Measurements from ENCODE around the gene C19orf33.
A peak's percentile ranks its signal among the peaks of the same experiment; 100 is the strongest.

The C19orf33 gene

DNA sequence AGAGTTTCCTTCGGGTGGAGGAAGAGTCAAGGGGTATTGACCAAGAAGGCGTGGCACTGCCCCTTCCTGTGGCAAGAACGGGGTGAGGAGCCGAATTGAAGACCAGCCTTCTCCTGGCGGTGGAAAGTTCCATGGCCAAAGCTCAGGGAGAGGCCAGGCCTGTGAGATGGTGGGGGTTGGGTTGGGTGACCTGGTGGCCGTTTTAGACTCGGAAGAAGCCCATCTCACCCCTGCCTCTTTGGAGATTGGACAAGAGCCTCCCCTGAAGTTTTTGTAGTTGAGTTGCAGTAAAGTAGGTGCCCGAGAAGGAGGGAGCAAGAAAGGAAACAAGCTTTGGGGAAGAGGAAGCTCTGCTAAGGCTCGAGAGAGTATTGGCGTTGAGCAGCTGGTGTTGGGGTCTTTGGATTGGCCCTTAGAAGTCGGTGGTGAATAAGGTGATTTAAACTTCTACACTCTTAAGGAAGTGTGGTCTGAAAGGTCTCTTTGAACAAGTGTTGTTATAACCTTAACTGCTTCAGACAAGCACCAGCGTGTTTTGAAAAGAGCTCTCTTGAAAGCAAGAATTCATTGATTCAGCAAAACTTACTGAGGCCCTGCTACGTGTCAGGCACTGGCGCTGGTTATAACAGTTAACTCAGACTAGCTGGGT, 38.7 kb upstream of the C19orf33 start:
- peak overlapping the region; percentile 98 for H3K9ac ChIP-seq (ENCODE audit: low read depth, low read length, poor library complexity, severe bottlenecking)
- H3K4me2 ChIP-seq (ENCODE audit: low read depth, low read length, poor library complexity, severe bottlenecking): peak overlapping the region; percentile 99
- H3K79me2 ChIP-seq (ENCODE audit: insufficient read depth, low read length): peaks cover 54% of the 10 kb centered on the region

GRCh38 chr19:38265921-38266429, 38.1 kb upstream of the C19orf33 start:
- Histone ChIP-seq H3K4me3 (ENCODE audit: low read length, poor library complexity, severe bottlenecking) (peak overlapping the region; percentile 88), H3K4me2 (ENCODE audit: low read depth, low read length, poor library complexity, severe bottlenecking) (peak overlapping the region; percentile 99), H3K27me3 (ENCODE audit: insufficient read depth, low read length, poor library complexity, severe bottlenecking) (no peaks in the 10 kb centered on the region), H3F3A (ENCODE audit: low read depth) (peaks cover 11% of the 10 kb centered on the region), H2AFZ (ENCODE audit: low read length) (no peak overlapping the region), H3K79me2 (ENCODE audit: insufficient read depth, low read length) (peaks cover 60% of the 10 kb centered on the region), H3K4me1 (ENCODE audit: insufficient read depth, low read length, poor library complexity, severe bottlenecking) (peaks cover 59% of the 10 kb centered on the region), H3K36me3 (ENCODE audit: insufficient read depth, low read length) (no peaks in the 10 kb centered on the region), H4K20me1 (ENCODE audit: insufficient read depth, low read length, poor library complexity, severe bottlenecking) (peaks cover 36% of the 10 kb centered on the region), H3K9me2 (replicated peaks; ENCODE audit: low read depth, low read length) (no peaks in the 10 kb centered on the region), H3K9ac (ENCODE audit: low read depth, low read length, poor library complexity, severe bottlenecking) (peak overlapping the region; percentile 98), H3K9me3 (ENCODE audit: insufficient read depth, low read depth, low read length) (no peaks in the 10 kb centered on the region)
- TF ChIP-seq EZH2phosphoT487 (IDR thresholded peaks at IDR 0.05; ENCODE audit: borderline replicate concordance): no peak
- TF ChIP-seq, protein P1, sequence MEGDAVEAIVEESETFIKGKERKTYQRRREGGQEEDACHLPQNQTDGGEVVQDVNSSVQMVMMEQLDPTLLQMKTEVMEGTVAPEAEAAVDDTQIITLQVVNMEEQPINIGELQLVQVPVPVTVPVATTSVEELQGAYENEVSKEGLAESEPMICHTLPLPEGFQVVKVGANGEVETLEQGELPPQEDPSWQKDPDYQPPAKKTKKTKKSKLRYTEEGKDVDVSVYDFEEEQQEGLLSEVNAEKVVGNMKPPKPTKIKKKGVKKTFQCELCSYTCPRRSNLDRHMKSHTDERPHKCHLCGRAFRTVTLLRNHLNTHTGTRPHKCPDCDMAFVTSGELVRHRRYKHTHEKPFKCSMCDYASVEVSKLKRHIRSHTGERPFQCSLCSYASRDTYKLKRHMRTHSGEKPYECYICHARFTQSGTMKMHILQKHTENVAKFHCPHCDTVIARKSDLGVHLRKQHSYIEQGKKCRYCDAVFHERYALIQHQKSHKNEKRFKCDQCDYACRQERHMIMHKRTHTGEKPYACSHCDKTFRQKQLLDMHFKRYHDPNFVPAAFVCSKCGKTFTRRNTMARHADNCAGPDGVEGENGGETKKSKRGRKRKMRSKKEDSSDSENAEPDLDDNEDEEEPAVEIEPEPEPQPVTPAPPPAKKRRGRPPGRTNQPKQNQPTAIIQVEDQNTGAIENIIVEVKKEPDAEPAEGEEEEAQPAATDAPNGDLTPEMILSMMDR (conservative IDR thresholded peaks at IDR 0.05; ENCODE audit: low read length): no peak

More for the DNA sequence above, 38.7 kb upstream of the C19orf33 start:
- TF ChIP-seq, protein P1 (conservative IDR thresholded peaks at IDR 0.05; ENCODE audit: low read length): no peak
- TF ChIP-seq EZH2phosphoT487 (IDR thresholded peaks at IDR 0.05; ENCODE audit: borderline replicate concordance): no peak
- Histone ChIP-seq H3K9me2 (replicated peaks; ENCODE audit: low read depth, low read length) (no peaks in the 10 kb centered on the region), H3K4me3 (ENCODE audit: low read length, poor library complexity, severe bottlenecking) (peak overlapping the region; percentile 88), H3K9me3 (ENCODE audit: insufficient read depth, low read depth, low read length) (no peaks in the 10 kb centered on the region), H4K20me1 (ENCODE audit: insufficient read depth, low read length, poor library complexity, severe bottlenecking) (peaks cover 32% of the 10 kb centered on the region), H3K36me3 (ENCODE audit: insufficient read depth, low read length) (no peaks in the 10 kb centered on the region), H2AFZ (ENCODE audit: low read length) (peak overlapping the region; percentile 97), H3K4me1 (ENCODE audit: insufficient read depth, low read length, poor library complexity, severe bottlenecking) (peaks cover 52% of the 10 kb centered on the region), H3F3A (ENCODE audit: low read depth) (peaks cover 11% of the 10 kb centered on the region), H3K27me3 (ENCODE audit: insufficient read depth, low read length, poor library complexity, severe bottlenecking) (no peaks in the 10 kb centered on the region)

DNA sequence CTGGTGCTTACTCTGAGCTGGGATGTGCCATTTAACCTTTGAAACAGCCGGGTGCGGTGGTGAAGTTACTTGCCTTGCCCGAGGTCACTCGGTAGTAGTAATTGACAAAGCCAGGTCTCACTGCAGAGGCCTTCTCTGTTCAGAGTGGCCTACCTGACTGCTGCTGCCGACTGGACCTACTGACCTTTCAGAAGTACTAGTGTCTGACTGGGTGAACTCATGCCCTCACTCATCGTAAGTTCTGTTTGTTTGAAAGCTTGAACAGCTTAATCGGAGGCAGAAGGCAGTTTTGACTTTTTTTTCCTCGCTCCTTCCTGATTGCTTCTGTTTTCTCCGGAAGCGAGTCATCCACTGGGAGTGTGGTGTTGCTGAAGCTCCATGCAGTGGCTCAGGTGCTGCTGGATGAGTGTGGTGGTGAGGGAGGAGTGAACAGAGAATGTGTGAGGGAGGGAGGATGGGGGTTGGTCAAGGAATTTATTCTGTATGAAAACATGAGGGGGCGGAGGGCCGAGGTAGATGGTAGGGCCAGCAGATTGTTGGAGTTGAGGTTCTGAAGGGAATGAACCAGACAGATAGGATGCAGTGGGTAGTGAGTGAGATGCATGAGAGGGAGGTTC, 37.0 kb upstream of the C19orf33 start:
- Histone ChIP-seq H3K4me2 (ENCODE audit: low read depth, low read length, poor library complexity, severe bottlenecking) (peak overlapping the region; percentile 99), H2AFZ (ENCODE audit: low read length) (no peak overlapping the region), H3K9me3 (ENCODE audit: insufficient read depth, low read depth, low read length) (no peaks in the 10 kb centered on the region), H4K20me1 (ENCODE audit: insufficient read depth, low read length, poor library complexity, severe bottlenecking) (peaks cover 40% of the 10 kb centered on the region), H3K4me1 (ENCODE audit: insufficient read depth, low read length, poor library complexity, severe bottlenecking) (peaks cover 59% of the 10 kb centered on the region), H3F3A (ENCODE audit: low read depth) (peaks cover 11% of the 10 kb centered on the region), H3K79me2 (ENCODE audit: insufficient read depth, low read length) (peaks cover 72% of the 10 kb centered on the region), H3K9me2 (replicated peaks; ENCODE audit: low read depth, low read length) (no peaks in the 10 kb centered on the region), H3K4me3 (ENCODE audit: low read length, poor library complexity, severe bottlenecking) (peak overlapping the region; percentile 88), H3K36me3 (ENCODE audit: insufficient read depth, low read length) (no peaks in the 10 kb centered on the region), H3K27me3 (ENCODE audit: insufficient read depth, low read length, poor library complexity, severe bottlenecking) (no peaks in the 10 kb centered on the region), H3K9ac (ENCODE audit: low read depth, low read length, poor library complexity, severe bottlenecking) (peak overlapping the region; percentile 98)
- TF ChIP-seq, protein P1 (conservative IDR thresholded peaks at IDR 0.05; ENCODE audit: low read length): no peak
- TF ChIP-seq EZH2phosphoT487 (IDR thresholded peaks at IDR 0.05; ENCODE audit: borderline replicate concordance): no peak
